Stimulated activated CD8-positive, alpha-beta memory T cell treated with anti-CD3 and anti-CD28 coated beads, Interleukin-12 subunit alpha, Interleukin-12 subunit beta, amount 100 ng/mL, for 24 hours (primary cell): ENCODE measurements around the gene METTL23.

Experiments used
- DNase-seq: peaks from one replicate; pipeline ENCODE4 v3.0.0-alpha.2; 2020; ENCODE audit errors: extremely low read depth

The METTL23 gene

DNA sequence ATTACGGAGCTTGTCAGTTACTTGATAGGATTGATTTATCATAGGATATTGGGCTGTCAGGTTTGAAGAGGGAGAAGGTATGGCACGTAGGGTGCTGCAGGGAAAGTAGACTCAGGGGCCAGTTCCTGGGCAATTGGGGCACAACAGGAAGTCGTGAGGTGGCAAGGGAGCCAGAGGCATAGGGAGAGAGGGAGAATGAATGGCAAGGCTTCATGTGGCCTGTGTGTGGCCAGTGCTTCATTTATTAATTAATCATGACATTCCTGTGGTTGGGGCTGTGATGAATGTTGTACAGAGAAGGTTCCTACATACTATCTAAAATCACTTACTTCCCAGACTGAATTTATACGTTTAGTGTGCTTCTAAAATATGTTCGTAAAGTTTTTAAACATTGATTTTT lies 30.6 kb downstream of the METTL23 start:
- DNase-seq = no peak

DNA sequence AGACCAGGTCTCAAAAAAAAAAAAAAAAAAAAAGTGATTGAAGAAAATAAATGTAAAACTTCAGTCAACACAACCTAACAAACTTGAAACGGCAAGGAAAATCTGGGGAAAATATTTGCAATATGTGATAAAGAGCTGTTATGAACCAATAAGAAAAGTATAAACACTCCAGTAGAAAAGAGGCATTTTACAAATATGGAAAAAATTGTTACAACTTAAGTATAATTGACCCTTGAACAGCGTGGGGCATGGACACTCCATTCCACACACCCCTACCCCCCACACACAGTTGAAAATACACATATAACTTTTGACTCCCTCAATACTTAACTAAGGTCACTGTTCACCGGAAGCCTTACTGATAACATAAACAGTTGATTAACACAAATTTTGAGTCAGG lies 31.9 kb downstream of the METTL23 start:
- DNase-seq = no peak

DNA sequence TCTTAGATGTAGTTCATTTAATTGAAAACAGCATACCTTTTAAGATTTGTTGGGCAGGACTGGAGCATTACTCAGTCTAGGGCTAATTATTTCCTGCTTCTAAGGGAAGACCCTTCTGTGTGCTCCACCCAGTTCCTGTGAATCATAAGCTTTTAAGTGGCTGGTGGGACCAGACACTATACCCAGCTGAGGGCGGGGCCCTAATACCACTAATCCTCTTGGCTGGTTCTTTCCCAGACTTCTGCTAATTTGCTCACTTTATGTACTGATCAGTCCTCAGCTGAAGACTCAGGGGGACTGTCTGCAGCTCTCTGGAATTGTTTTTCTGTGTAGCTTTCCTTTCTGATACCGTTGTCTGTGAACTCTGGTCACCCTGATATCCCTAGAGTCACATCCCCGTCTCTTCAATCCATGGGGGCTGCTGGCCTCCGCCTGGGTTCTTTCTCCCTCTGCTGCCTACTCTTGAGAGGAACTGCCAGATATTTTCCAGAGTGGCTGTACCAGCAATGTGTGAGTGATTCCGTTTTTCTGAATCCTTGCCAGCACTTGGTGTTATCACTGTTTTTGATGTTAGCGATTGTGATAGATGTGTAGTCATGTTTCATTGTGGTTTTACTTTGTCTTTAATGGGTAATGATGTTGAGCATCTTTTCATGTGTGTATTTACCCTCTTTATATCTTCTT lies 46.3 kb downstream of the METTL23 start:
- no peak for DNase-seq

DNA sequence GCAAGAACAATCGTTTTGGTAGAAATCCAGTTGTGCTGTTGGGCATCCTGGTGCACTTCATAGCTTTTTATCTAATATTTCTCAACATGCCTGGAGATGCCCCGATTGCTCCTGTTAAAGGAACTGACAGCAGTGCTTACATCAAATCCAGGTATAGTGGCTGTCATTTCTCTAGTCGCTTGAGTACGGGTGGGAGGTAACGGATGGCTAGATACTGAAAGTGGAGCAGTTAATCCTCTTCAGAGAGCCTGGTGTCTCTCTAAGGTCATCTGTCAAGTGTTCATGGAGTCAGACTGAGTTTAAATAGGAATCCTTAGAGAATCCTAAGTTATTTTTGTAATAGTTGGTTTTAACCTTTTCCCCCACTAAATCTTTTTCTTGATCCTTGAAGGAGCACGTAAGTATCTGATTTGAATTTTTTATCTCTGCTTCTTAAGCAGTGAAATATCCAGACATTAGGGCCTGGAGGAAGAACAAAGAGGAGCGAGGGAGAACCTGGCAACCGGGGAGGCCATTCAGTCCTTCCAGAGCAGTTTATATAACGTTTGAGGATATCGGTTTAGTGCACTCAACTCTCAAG lies 48.5 kb downstream of the METTL23 start:
- DNase-seq = no peak

DNA sequence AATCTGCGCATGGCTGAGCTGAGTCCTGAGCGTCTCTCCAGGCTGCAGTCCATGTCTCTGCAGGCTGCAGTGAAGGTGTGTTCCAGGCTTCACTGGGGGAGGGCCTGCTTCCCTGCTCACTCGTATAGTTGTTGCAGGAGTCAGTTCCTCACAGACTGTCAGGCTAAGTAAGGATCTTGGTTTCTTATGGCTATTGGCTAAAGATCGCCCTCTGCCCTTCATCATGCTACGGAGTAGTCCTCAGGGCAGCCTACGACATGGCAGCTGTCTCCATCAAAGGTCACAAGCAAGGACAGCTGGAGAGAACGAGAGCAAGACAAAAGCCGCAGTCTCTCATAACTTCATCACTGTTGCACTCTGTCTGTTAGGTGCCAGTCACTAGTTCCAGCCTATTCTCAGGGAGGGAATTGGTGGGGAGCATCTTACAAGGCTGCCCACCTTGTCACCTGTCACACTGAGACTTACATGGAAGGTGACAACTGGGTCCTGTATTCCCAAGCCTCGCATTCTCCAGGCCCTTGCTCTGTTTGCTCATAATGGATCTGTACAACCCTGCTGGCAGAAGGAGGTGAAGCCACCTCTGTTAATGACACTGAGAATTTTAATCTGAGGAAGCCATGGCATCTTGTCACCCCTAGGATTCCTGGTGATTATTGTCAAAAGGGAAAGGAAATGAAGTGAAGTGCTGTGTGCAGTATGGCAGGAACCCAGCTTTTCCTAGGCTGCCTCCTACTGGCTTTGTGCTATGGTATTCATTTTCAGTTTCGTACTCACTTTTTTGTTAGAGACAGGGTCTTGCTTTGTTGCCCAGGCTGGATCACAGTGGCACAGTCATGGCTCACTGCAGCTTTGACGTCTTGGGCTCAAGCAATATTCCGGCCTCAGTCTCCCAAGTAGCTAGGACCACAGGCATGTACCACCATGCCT lies 54.7 kb downstream of the METTL23 start:
- DNase-seq = no peak

DNA sequence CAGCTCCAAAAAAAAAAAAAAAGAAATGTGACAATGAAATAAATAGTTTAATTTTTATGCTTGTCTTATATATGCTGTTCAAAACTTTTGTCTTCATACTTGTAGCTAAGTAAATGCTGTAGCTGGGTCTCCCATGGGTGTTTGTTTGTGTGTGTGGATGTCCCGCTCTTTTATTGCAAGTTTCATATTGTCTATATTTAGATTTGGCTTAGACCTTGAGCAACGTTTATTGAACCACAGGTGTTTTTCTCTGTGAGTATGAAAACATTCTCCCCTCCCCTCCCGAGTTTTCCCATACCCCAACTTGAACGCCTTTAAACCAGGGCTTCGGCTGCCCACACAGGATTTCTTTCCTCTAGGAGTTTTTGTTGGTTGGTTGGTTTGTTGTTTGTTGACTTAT lies 56.5 kb downstream of the METTL23 start:
- DNase-seq = no peak
